DOHH2 (cell line): ENCODE measurements around the gene LRP1-AS.

Experiments used
- H3F3A ChIP-seq: fragments of 200-600 bp; sonication (generic), shearing (Covaris generic); 2 replicates; pipeline ENCODE4 v1.6.0; 2016; ENCODE audit warnings: antibody characterized with exemption, mild to moderate bottlenecking; ENCODE audit not compliant: control insufficient read depth, insufficient read depth
- H3K27ac ChIP-seq: fragments of 200-600 bp; sonication (generic); 2 replicates; pipeline ENCODE4 v1.5.1; 2014; ENCODE audit warnings: low read depth, mild to moderate bottlenecking, low read length, moderate library complexity
- H3K27me3 ChIP-seq: fragments of 200-600 bp; sonication (generic); 2 replicates; pipeline ENCODE4 v1.6.1; 2014; ENCODE audit warnings: mild to moderate bottlenecking, low read length, mixed read lengths; ENCODE audit not compliant: control insufficient read depth
- H3K36me3 ChIP-seq: fragments of 200-600 bp; sonication (generic); 2 replicates; pipeline ENCODE4 v1.6.1; 2014; ENCODE audit warnings: mild to moderate bottlenecking, low read length, moderate library complexity, mixed read lengths; ENCODE audit not compliant: control insufficient read depth
- H3K4me1 ChIP-seq: fragments of 200-600 bp; sonication (generic); 2 replicates; pipeline ENCODE4 v1.6.1; 2014; ENCODE audit warnings: mild to moderate bottlenecking, low read length, mixed read lengths; ENCODE audit not compliant: control insufficient read depth
- H3K4me2 ChIP-seq: fragments of 200-600 bp; sonication (generic); 2 replicates; pipeline ENCODE4 v1.6.0; 2014; ENCODE audit warnings: mild to moderate bottlenecking, low read length, moderate library complexity
- H3K4me3 ChIP-seq: fragments of 200-600 bp; sonication (generic); 2 replicates; pipeline ENCODE4 v1.5.1; 2014; ENCODE audit warnings: mild to moderate bottlenecking, low read length, mixed read lengths
- H3K79me2 ChIP-seq: fragments of 200-600 bp; sonication (generic); 2 replicates; pipeline ENCODE4 v1.6.1; 2014; ENCODE audit warnings: mild to moderate bottlenecking, low read length, mixed read lengths; ENCODE audit not compliant: control insufficient read depth
- H3K9me2 ChIP-seq: fragments of 200-600 bp; sonication (generic); replicated peaks from 2 replicates; pipeline ENCODE4 v1.6.1; 2014; ENCODE audit warnings: mild to moderate bottlenecking, low read length, mixed read lengths; ENCODE audit not compliant: control insufficient read depth
- H3K9me3 ChIP-seq: fragments of 200-600 bp; sonication (generic); 2 replicates; pipeline ENCODE4 v1.6.1; 2014; ENCODE audit warnings: antibody characterized with exemption, low read length, mixed read lengths; ENCODE audit not compliant: control insufficient read depth, insufficient read depth
- H4K20me1 ChIP-seq: fragments of 200-600 bp; sonication (generic); 2 replicates; pipeline ENCODE4 v1.6.0; 2014; ENCODE audit warnings: low read depth, mild to moderate bottlenecking, antibody characterized with exemption, low read length, moderate library complexity; ENCODE audit not compliant: control insufficient read depth, insufficient read depth
- CTCF ChIP-seq: fragments of 200-600 bp; sonication (generic); IDR thresholded peaks from one replicate; pipeline ENCODE4 v1.5.1; 2014; ENCODE audit warnings: antibody characterized with exemption, mild to moderate bottlenecking, low read depth, low read length; ENCODE audit not compliant: poor library complexity, severe bottlenecking
- EZH2phosphoT487 ChIP-seq: fragments of 200-600 bp; sonication (generic); IDR thresholded peaks from 2 replicates; pipeline ENCODE4 v1.6.1; 2017; ENCODE audit warnings: borderline replicate concordance, mild to moderate bottlenecking, antibody characterized with exemption, low read length, moderate library complexity, mixed read lengths

Gene LRP1-AS

GRCh38 chr12:57151741-57152630 is 4.6 kb upstream of the LRP1-AS start:
- Histone ChIP-seq H3F3A (no peaks in the 10 kb centered on the region), H4K20me1 (no peaks in the 10 kb centered on the region), H3K4me1 (peaks cover 13% of the 10 kb centered on the region)

DNA sequence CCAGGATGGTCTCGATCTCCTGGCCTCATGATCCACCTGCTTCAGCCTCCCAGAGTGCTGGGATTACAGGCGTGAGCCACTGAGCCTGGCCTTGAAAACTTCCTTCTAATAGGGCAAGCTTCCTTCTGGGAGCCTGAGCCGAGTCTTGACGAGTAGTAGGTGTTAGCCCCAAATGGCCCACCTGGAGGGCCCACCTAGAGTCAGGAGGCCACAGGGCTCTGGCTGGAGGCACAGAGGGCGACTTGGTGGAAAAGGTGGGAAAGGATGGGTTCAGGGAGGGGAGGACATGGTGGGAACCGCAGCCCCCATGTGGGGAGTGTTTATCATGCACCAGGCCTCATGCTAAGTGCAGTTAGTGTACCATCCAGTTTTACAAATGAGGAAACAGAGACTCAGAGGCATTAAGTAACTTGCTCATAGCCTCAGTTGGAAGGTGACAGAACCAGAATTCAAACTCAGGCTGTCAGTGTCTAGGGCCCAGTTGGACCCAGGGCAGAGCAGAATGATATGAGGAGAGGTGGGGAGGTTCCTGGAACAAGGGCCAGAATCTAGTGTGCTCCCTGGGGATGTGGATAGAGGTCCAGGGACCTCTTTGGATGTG is 3.1 kb upstream of the LRP1-AS start:
- Histone ChIP-seq H3K27ac (no peak overlapping the region), H3K79me2 (no peaks in the 10 kb centered on the region), H3K4me3 (no peak overlapping the region), H4K20me1 (no peaks in the 10 kb centered on the region), H3F3A (no peaks in the 10 kb centered on the region), H3K9me3 (no peaks in the 10 kb centered on the region), H3K4me2 (no peak overlapping the region), H3K9me2 (no peaks in the 10 kb centered on the region), H3K27me3 (no peaks in the 10 kb centered on the region), H3K4me1 (peaks cover 13% of the 10 kb centered on the region), H3K36me3 (no peaks in the 10 kb centered on the region)
- TF ChIP-seq EZH2phosphoT487, result no peak
- no peak for TF ChIP-seq CTCF

More at GRCh38 chr12:57151741-57152630, 4.6 kb upstream of the LRP1-AS start:
- no peak overlapping the region for H3K4me3 ChIP-seq
- no peaks in the 10 kb centered on the region for H3K9me3 ChIP-seq
- no peak overlapping the region for H3K4me2 ChIP-seq
- no peak overlapping the region for H3K27ac ChIP-seq
- TF ChIP-seq CTCF, result no peak
- no peak for TF ChIP-seq EZH2phosphoT487
- H3K79me2 ChIP-seq, result no peaks in the 10 kb centered on the region
- no peaks in the 10 kb centered on the region for H3K36me3 ChIP-seq
- no peaks in the 10 kb centered on the region for H3K27me3 ChIP-seq
- H3K9me2 ChIP-seq, result no peaks in the 10 kb centered on the region

GRCh38 chr12:57149245-57149900 is 2.0 kb upstream of the LRP1-AS start:
- peaks cover 6% of the 10 kb centered on the region; the same call in 1 of the 2 replicates for H3K4me1 ChIP-seq
- H3K79me2 ChIP-seq, result no peaks in the 10 kb centered on the region
- H3K4me3 ChIP-seq, result no peak overlapping the region
- no peak overlapping the region for H3K27ac ChIP-seq
- no peaks in the 10 kb centered on the region for H4K20me1 ChIP-seq
- no peaks in the 10 kb centered on the region for H3K9me3 ChIP-seq
- H3K27me3 ChIP-seq, result no peaks in the 10 kb centered on the region
- H3K4me2 ChIP-seq, result no peak overlapping the region
- H3K36me3 ChIP-seq, result no peaks in the 10 kb centered on the region
- TF ChIP-seq CTCF (no peak), EZH2phosphoT487 (no peak)
- H3K9me2 ChIP-seq, result no peaks in the 10 kb centered on the region
- H3F3A ChIP-seq, result no peaks in the 10 kb centered on the region
